Measurements from ENCODE around the gene LCE6A. TPM values are rescaled to one million over a fixed set of nuclear protein-coding genes. Genes with fewer than 3 reads are reported as not detected.
A peak's percentile ranks its signal among the peaks of the same experiment; 100 is the strongest.

Gene LCE6A
- total and polyA plus RNA-seq, 2 donors (not counting 1 experiment from before 2014, with no cell fraction given): not detected

GRCh38 chr1:152871731-152872126, 29.1 kb downstream of the LCE6A start:
- no peak overlapping the region for H2AFZ ChIP-seq (ENCODE audit: low read length)

GRCh38 chr1:152873495-152873894, 30.8 kb downstream of the LCE6A start:
- TF ChIP-seq EZH2 (IDR thresholded peaks at IDR 0.05; ENCODE audit: low read length, missing control alignments) (no peak), CTCF (conservative IDR thresholded peaks at IDR 0.05 in 1 of 2, IDR thresholded peaks at IDR 0.05 in 1 of 2; ENCODE audit: low read depth in 1 of 2, low read length in 2 of 2) (no peak)
- H3K4me1 ChIP-seq (ENCODE audit: control insufficient read depth, extremely low read depth, insufficient read depth, low read length): peaks cover 2% of the 10 kb centered on the region
- H3K4me2 ChIP-seq (ENCODE audit: extremely low read depth, insufficient read depth, low read length): no peak overlapping the region
- H3K27ac ChIP-seq (ENCODE audit: insufficient read depth, low read length): no peak overlapping the region
- no peaks in the 10 kb centered on the region for H3K27me3 ChIP-seq (ENCODE audit: control insufficient read depth, insufficient read depth, low read length)
- peak; percentile 23 to 52 for DNase-seq (ENCODE audit: low read depth in 2 of 2)
- no peak overlapping the region for H3K4me3 ChIP-seq (replicated peaks in 1 of 4; ENCODE audit: control extremely low read depth in 1 of 4, insufficient read depth in 1 of 4, low read depth in 3 of 4, low read length in 4 of 4)
- no peaks in the 10 kb centered on the region for H4K20me1 ChIP-seq (ENCODE audit: control insufficient read depth, extremely low read depth, insufficient read depth, low read length)
- H3K79me2 ChIP-seq (ENCODE audit: control insufficient read depth, insufficient read depth, low read length): no peaks in the 10 kb centered on the region
- no peak overlapping the region for H3K9ac ChIP-seq (ENCODE audit: insufficient read depth, low read length)
- no peak overlapping the region for H2AFZ ChIP-seq (ENCODE audit: low read length)
- no peaks in the 10 kb centered on the region for H3K36me3 ChIP-seq (ENCODE audit: control insufficient read depth, insufficient read depth, low read length)
- no peaks in the 10 kb centered on the region for H3K9me3 ChIP-seq (ENCODE audit: control insufficient read depth, insufficient read depth, low read depth, low read length)

More at GRCh38 chr1:152871731-152872126, 29.1 kb downstream of the LCE6A start:
- H3K27ac ChIP-seq (ENCODE audit: insufficient read depth, low read length): no peak overlapping the region
- H3K4me2 ChIP-seq (ENCODE audit: extremely low read depth, insufficient read depth, low read length): no peak overlapping the region
- H4K20me1 ChIP-seq (ENCODE audit: control insufficient read depth, extremely low read depth, insufficient read depth, low read length): no peaks in the 10 kb centered on the region
- no peaks in the 10 kb centered on the region for H3K36me3 ChIP-seq (ENCODE audit: control insufficient read depth, insufficient read depth, low read length)
- H3K79me2 ChIP-seq (ENCODE audit: control insufficient read depth, insufficient read depth, low read length): no peaks in the 10 kb centered on the region
- no peak overlapping the region for H3K9ac ChIP-seq (ENCODE audit: insufficient read depth, low read length)
- no peak overlapping the region for H3K4me3 ChIP-seq (replicated peaks in 1 of 4; ENCODE audit: control extremely low read depth in 1 of 4, insufficient read depth in 1 of 4, low read depth in 3 of 4, low read length in 4 of 4)
- H3K27me3 ChIP-seq (ENCODE audit: control insufficient read depth, insufficient read depth, low read length): no peaks in the 10 kb centered on the region
- no peak for DNase-seq (ENCODE audit: low read depth in 2 of 2)
- peaks cover 2% of the 10 kb centered on the region for H3K4me1 ChIP-seq (ENCODE audit: control insufficient read depth, extremely low read depth, insufficient read depth, low read length)
- no peaks in the 10 kb centered on the region for H3K9me3 ChIP-seq (ENCODE audit: control insufficient read depth, insufficient read depth, low read depth, low read length)
- TF ChIP-seq CTCF (conservative IDR thresholded peaks at IDR 0.05 in 1 of 2, IDR thresholded peaks at IDR 0.05 in 1 of 2; ENCODE audit: low read depth in 1 of 2, low read length in 2 of 2) (no peak), EZH2 (IDR thresholded peaks at IDR 0.05; ENCODE audit: low read length, missing control alignments) (no peak)

DNA sequence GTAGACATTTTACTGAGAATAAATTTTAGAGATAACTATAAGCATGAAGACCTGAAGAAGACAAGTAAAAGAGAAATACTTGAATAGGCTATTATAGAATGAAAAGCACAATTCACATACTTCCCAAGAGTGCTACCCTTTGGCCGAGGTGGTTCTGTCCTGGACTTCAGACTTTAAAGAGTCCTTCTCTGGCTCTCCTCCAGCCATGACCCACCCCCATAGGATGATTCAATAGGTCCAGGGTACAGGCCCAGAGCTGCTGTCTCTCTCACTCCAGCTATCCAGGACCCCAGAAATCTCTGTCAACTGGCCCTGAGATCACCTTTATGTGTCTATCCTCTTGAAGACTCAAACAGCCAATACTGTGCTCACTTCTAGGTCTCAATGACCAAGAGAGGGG, 34.2 kb downstream of the LCE6A start:
- TF ChIP-seq EZH2 (IDR thresholded peaks at IDR 0.05; ENCODE audit: low read length, missing control alignments) (no peak), CTCF (conservative IDR thresholded peaks at IDR 0.05 in 1 of 2, IDR thresholded peaks at IDR 0.05 in 1 of 2; ENCODE audit: low read depth in 1 of 2, low read length in 2 of 2) (no peak)
- no peak overlapping the region for H3K4me2 ChIP-seq (ENCODE audit: extremely low read depth, insufficient read depth, low read length)
- no peak overlapping the region for H3K27ac ChIP-seq (ENCODE audit: insufficient read depth, low read length)
- peaks cover 2% of the 10 kb centered on the region for H3K4me1 ChIP-seq (ENCODE audit: control insufficient read depth, extremely low read depth, insufficient read depth, low read length)
- no peaks in the 10 kb centered on the region for H3K79me2 ChIP-seq (ENCODE audit: control insufficient read depth, insufficient read depth, low read length)
- H3K36me3 ChIP-seq (ENCODE audit: control insufficient read depth, insufficient read depth, low read length): no peaks in the 10 kb centered on the region
- no peak overlapping the region for H2AFZ ChIP-seq (ENCODE audit: low read length)
- no peak overlapping the region for H3K4me3 ChIP-seq (replicated peaks in 1 of 4; ENCODE audit: control extremely low read depth in 1 of 4, insufficient read depth in 1 of 4, low read depth in 3 of 4, low read length in 4 of 4)
- H3K9ac ChIP-seq (ENCODE audit: insufficient read depth, low read length): no peak overlapping the region
- H3K27me3 ChIP-seq (ENCODE audit: control insufficient read depth, insufficient read depth, low read length): no peaks in the 10 kb centered on the region
- DNase-seq (ENCODE audit: low read depth in 2 of 2): no peak
- H4K20me1 ChIP-seq (ENCODE audit: control insufficient read depth, extremely low read depth, insufficient read depth, low read length): no peaks in the 10 kb centered on the region
- H3K9me3 ChIP-seq (ENCODE audit: control insufficient read depth, insufficient read depth, low read depth, low read length): no peaks in the 10 kb centered on the region
